Measurements from ENCODE around the gene ZNF286A.
"Not testable (repeated sequence)": the region's sequence is repeated elsewhere in the genome, so short reads cannot be mapped to it uniquely, and the experiment has no call there.

DNA sequence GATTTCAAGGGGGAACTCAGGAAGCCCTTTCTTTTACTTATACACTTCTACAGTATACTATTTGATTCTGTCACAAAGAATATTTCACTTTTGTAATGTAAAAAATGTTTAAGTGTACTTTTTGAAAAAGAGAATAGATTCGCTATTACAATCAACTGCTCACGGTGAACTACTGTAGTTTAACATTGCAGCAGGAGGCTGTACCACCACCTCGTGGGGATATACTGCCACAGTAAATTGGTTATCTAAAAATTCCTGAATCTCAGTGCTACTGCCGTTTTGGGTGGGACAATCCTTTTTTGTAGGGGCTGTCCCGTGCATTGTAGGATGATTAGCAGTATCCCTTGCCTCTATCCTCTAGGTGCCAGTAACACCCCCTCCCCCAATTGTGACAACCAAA is 30.0 kb upstream of the ZNF286A start:
- TF ChIP-seq MXI1 (conservative IDR thresholded peaks at IDR 0.05; ENCODE audit: poor library complexity, severe bottlenecking); SMC3 (conservative IDR thresholded peaks at IDR 0.05; ENCODE audit: poor library complexity); EP300 (conservative IDR thresholded peaks at IDR 0.05; ENCODE audit: poor library complexity, severe bottlenecking); RAD21 (conservative IDR thresholded peaks at IDR 0.05); EZH2 (IDR thresholded peaks at IDR 0.05; ENCODE audit: borderline replicate concordance, insufficient read depth, low read length, poor library complexity, severe bottlenecking); TAF1 (IDR thresholded peaks at IDR 0.05; ENCODE audit: low read depth): not testable (repeated sequence)
- TF ChIP-seq, protein P1, sequence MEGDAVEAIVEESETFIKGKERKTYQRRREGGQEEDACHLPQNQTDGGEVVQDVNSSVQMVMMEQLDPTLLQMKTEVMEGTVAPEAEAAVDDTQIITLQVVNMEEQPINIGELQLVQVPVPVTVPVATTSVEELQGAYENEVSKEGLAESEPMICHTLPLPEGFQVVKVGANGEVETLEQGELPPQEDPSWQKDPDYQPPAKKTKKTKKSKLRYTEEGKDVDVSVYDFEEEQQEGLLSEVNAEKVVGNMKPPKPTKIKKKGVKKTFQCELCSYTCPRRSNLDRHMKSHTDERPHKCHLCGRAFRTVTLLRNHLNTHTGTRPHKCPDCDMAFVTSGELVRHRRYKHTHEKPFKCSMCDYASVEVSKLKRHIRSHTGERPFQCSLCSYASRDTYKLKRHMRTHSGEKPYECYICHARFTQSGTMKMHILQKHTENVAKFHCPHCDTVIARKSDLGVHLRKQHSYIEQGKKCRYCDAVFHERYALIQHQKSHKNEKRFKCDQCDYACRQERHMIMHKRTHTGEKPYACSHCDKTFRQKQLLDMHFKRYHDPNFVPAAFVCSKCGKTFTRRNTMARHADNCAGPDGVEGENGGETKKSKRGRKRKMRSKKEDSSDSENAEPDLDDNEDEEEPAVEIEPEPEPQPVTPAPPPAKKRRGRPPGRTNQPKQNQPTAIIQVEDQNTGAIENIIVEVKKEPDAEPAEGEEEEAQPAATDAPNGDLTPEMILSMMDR (IDR thresholded peaks at IDR 0.05; ENCODE audit: poor library complexity, severe bottlenecking): not testable (repeated sequence)
- TF ChIP-seq, protein P2, sequence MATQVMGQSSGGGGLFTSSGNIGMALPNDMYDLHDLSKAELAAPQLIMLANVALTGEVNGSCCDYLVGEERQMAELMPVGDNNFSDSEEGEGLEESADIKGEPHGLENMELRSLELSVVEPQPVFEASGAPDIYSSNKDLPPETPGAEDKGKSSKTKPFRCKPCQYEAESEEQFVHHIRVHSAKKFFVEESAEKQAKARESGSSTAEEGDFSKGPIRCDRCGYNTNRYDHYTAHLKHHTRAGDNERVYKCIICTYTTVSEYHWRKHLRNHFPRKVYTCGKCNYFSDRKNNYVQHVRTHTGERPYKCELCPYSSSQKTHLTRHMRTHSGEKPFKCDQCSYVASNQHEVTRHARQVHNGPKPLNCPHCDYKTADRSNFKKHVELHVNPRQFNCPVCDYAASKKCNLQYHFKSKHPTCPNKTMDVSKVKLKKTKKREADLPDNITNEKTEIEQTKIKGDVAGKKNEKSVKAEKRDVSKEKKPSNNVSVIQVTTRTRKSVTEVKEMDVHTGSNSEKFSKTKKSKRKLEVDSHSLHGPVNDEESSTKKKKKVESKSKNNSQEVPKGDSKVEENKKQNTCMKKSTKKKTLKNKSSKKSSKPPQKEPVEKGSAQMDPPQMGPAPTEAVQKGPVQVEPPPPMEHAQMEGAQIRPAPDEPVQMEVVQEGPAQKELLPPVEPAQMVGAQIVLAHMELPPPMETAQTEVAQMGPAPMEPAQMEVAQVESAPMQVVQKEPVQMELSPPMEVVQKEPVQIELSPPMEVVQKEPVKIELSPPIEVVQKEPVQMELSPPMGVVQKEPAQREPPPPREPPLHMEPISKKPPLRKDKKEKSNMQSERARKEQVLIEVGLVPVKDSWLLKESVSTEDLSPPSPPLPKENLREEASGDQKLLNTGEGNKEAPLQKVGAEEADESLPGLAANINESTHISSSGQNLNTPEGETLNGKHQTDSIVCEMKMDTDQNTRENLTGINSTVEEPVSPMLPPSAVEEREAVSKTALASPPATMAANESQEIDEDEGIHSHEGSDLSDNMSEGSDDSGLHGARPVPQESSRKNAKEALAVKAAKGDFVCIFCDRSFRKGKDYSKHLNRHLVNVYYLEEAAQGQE (IDR thresholded peaks at IDR 0.05; ENCODE audit: borderline replicate concordance): not testable (repeated sequence)
